WERI-Rb-1 (cell line): ENCODE measurements around the gene PHF10.
"Not testable (repeated sequence)": the region's sequence is repeated elsewhere in the genome, so short reads cannot be mapped to it uniquely, and the experiment has no call there.

Experiments used
- DNase-seq: peaks from one replicate; pipeline ENCODE4 v3.0.0-alpha.2; 2020
- H3K27ac ChIP-seq: fragments of 250-450 bp; sonication (Bioruptor Pico); 2 replicates; pipeline ENCODE4 v1.5.1; 2020; ENCODE audit warnings: mild to moderate bottlenecking, moderate library complexity
- H3K27me3 ChIP-seq: fragments of 250-450 bp; sonication (Bioruptor Pico); 2 replicates; pipeline ENCODE4 v1.5.1; 2021; ENCODE audit warnings: mild to moderate bottlenecking, low read depth, moderate library complexity; ENCODE audit not compliant: insufficient read depth, severe bottlenecking
- H3K36me3 ChIP-seq: fragments of 250-450 bp; sonication (Bioruptor Pico); 2 replicates; pipeline ENCODE4 v1.5.1; 2020; ENCODE audit warnings: mild to moderate bottlenecking, moderate library complexity
- H3K4me3 ChIP-seq: 2 replicates; pipeline ENCODE4 v1.5.1; 2011; ENCODE audit warnings: low read depth, mild to moderate bottlenecking, control low read depth, low read length
- H3K9me3 ChIP-seq: fragments of 250-450 bp; sonication (Bioruptor Pico); 2 replicates; pipeline ENCODE4 v1.5.1; 2021; ENCODE audit warnings: mild to moderate bottlenecking, moderate library complexity; ENCODE audit not compliant: severe bottlenecking
- TF ChIP-seq, protein P1 (sequence below): IDR thresholded peaks from 2 replicates; pipeline ENCODE4 v1.5.1; 2011; ENCODE audit warnings: low read depth, mild to moderate bottlenecking, control low read depth, inconsistent platforms, low read length

Gene PHF10

DNA sequence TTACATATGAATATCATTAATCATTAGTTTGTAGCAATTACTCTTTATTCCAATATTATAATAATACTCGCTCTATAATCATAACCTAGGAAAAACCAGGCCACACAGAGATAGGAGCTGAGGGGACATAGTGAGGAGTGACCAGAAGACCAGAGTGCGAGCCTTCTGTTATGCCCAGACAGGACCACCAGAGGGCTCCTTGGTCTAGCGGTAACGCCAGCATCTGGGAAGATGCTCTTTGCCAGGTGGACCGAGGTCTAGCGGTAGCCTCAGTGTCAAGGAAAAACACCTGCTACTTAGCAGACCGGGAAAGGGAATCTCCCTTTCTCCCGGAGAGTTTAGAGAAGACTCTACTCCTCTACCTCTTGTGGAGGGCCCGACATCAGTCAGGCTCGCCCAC is 27.2 kb downstream of the PHF10 start:
- H3K4me3 ChIP-seq, H3K9me3 ChIP-seq, H3K27ac ChIP-seq, H3K36me3 ChIP-seq, H3K27me3 ChIP-seq: not testable (repeated sequence)
- TF ChIP-seq, protein P1, sequence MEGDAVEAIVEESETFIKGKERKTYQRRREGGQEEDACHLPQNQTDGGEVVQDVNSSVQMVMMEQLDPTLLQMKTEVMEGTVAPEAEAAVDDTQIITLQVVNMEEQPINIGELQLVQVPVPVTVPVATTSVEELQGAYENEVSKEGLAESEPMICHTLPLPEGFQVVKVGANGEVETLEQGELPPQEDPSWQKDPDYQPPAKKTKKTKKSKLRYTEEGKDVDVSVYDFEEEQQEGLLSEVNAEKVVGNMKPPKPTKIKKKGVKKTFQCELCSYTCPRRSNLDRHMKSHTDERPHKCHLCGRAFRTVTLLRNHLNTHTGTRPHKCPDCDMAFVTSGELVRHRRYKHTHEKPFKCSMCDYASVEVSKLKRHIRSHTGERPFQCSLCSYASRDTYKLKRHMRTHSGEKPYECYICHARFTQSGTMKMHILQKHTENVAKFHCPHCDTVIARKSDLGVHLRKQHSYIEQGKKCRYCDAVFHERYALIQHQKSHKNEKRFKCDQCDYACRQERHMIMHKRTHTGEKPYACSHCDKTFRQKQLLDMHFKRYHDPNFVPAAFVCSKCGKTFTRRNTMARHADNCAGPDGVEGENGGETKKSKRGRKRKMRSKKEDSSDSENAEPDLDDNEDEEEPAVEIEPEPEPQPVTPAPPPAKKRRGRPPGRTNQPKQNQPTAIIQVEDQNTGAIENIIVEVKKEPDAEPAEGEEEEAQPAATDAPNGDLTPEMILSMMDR = peak; percentile 74
- DNase-seq = peak; percentile 73

- H3K27me3 ChIP-seq = no peaks in the 10 kb centered on the region
- H3K9me3 ChIP-seq = no peaks in the 10 kb centered on the region
- no peak overlapping the region for H3K4me3 ChIP-seq
- no peaks in the 10 kb centered on the region; the same call in 1 of the 2 replicates for H3K36me3 ChIP-seq
- DNase-seq = no peak
- TF ChIP-seq, protein P1 = no peak
- no peak overlapping the region for H3K27ac ChIP-seq
Measured at GRCh38 chr6:169695131-169695530, 29.2 kb downstream of the PHF10 start.

DNA sequence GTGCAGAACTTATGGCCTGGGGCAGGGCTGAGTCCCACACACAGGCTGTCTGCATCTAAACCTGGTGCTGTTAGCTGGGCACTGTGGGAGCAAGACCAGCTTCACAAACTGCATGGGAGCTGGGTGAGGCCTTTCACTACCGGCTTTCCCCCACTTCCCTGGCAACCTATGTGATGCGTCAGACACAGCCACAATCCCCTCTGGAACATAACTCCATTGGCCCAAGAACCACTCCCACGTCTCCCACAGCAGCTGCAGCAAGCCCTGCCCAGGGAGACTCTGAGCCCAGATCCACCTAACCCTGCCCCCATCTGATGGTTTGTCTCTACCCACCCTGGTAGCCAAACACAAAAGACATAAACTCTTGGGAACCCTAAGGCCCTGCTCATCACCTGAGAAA is 31.8 kb downstream of the PHF10 start:
- Histone ChIP-seq H3K9me3 (no peaks in the 10 kb centered on the region), H3K27ac (no peak overlapping the region), H3K27me3 (no peaks in the 10 kb centered on the region), H3K4me3 (no peak overlapping the region), H3K36me3 (peaks cover 10% of the 10 kb centered on the region)
- DNase-seq = no peak
- TF ChIP-seq, protein P1 = no peak

DNA sequence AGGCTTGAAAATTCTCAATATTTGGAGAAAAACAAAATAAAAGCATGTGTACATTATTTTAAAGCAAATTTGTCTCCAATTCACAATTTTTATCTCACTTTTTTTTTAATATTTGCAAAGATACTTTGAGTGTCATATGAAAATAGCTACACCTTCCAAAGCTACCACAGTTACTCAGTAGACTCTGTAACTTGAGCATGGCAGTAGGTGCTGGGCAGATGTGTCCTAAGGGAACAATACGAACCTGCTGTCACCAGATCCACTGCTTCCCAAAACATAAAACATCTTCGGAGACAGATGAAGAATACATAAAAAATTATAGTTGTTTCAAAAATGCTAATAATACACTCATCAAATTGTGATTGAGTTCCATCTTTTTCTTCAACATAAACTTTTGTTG is 33.0 kb downstream of the PHF10 start:
- TF ChIP-seq, protein P1 = no peak
- DNase-seq = no peak
- Histone ChIP-seq H3K36me3 (peaks cover 17% of the 10 kb centered on the region), H3K27me3 (no peaks in the 10 kb centered on the region), H3K4me3 (no peak overlapping the region), H3K27ac (no peak overlapping the region), H3K9me3 (no peaks in the 10 kb centered on the region)

DNA sequence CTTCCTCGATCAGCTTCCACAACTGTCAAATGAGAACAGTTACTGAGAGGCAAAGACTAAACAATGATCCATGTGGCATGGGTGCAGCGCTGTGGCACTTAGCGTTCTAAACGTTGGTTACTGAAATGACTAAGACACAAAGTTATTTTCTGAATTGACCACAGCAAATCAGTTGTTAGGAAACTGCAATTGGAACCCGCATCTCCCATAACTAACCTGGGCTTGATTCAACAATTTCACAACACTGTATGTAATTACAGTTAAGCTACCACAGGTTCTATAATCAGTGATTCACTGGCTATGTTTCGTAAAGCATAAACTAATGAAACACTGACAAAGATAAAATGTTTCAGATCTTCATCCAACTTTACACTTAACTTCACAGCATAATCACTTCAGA is 35.0 kb downstream of the PHF10 start:
- no peak overlapping the region for H3K27ac ChIP-seq
- H3K4me3 ChIP-seq = no peak overlapping the region
- H3K36me3 ChIP-seq = peaks cover 26% of the 10 kb centered on the region
- no peak for DNase-seq
- H3K27me3 ChIP-seq = no peaks in the 10 kb centered on the region
- no peaks in the 10 kb centered on the region for H3K9me3 ChIP-seq
- TF ChIP-seq, protein P1 = no peak

GRCh38 chr6:169685860-169686259 is 38.4 kb downstream of the PHF10 start:
- TF ChIP-seq, protein P1 = no peak
- Histone ChIP-seq H3K9me3 (no peaks in the 10 kb centered on the region), H3K36me3 (peaks cover 26% of the 10 kb centered on the region), H3K27me3 (no peaks in the 10 kb centered on the region), H3K4me3 (no peak overlapping the region), H3K27ac (no peak overlapping the region)
- DNase-seq = no peak
